Glomerular endothelial cell (primary cell): ENCODE measurements around the gene RARG. TPM values are rescaled to one million over a fixed set of nuclear protein-coding genes. Genes with fewer than 3 reads are reported as not detected.
"Not testable (repeated sequence)": the region's sequence is repeated elsewhere in the genome, so short reads cannot be mapped to it uniquely, and the experiment has no call there.

Experiments used
- DNase-seq: peaks from one replicate; pipeline ENCODE4 v3.0.0-alpha.2; 2011; ENCODE audit warnings: low read depth, low spot score; ENCODE audit errors: extremely low read depth
- total RNA-seq: library from RNA; depleted of rRNA; stranded (reverse); fragments of >200 nt; gene quantifications from 2 replicates; pipeline ENCODE4 v1.2.3, GENCODE V29; 2015

Gene RARG
- total RNA-seq, 1 donor from 2014 or later: 16.7 TPM

DNA sequence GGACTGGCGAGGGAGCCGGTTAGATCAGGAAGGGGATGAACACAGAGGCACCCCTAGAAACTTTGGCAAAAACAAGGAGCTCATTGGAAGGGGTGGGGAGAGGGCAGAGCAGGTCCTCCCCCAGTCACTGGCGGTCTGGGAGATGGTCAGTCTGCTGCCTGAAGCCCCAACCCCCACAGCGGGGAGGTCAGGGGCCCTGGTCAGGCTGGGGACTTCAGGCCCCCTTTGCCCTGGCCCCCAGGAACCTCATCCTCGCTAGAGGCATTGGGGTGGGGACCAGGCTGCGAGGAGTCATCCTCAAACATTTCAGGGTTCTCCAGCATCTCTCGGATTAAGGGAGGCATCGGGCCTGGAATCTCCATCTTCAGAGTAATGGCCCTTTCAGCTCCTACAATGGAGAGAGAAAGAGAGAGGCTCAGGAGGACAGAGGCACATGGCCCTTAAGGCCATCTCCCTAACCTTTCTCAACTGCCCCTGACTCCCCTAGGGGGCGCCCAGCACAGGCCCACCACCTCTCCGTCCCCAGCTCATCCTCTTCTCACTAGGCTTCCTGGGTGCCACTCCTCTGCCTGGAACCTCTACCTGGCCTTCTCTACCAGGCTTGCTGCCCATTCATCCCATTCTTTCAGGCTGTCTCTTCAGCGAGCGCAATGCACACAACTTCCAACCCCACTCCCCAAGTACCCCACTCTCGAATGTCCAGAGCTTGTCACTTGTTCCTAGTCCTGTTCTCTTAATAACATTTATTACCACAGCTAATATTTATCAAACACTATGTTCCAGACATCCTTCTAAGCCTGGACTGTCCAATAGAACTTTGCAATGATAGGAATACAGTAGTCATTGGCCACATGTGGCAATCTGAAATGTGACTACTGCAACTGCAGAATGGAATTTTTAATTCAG, 20.3 kb downstream of the RARG start:
- no peak for DNase-seq

GRCh38 chr12:53210843-53211242, 21.2 kb downstream of the RARG start:
- no peak for DNase-seq

- DNase-seq: no peak
Measured at GRCh38 chr12:53208877-53209463, 23.0 kb downstream of the RARG start.

GRCh38 chr12:53208435-53208834, 23.6 kb downstream of the RARG start:
- DNase-seq: no peak

GRCh38 chr12:53207042-53207441, 25.0 kb downstream of the RARG start, which contains the start of gene ITGB7:
ITGB7 (minus strand) TSS chr12:53207251; CDS start chr12:53200443, 6,808 bp downstream.
- no peak for DNase-seq

GRCh38 chr12:53205747-53206419, 26.1 kb downstream of the RARG start:
- DNase-seq: no peak

DNA sequence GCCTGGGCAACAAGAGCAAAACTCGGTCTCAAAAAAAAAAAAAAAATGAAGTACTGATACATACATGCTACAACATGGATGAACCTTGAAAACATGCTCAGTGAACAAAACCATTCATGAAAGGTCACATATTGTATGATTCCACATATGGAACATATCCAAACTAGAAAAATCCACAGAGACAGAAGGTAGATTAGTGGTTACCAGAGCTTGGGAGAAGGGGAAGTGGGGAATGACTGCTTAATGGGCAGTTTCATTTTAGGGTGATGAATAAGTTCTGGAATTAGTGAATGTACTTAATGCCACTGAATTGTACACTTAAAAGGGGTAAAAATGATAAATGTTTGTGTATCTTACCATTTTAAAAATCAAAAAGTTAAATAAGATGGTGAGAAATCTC, 27.7 kb downstream of the RARG start:
- no peak for DNase-seq

DNA sequence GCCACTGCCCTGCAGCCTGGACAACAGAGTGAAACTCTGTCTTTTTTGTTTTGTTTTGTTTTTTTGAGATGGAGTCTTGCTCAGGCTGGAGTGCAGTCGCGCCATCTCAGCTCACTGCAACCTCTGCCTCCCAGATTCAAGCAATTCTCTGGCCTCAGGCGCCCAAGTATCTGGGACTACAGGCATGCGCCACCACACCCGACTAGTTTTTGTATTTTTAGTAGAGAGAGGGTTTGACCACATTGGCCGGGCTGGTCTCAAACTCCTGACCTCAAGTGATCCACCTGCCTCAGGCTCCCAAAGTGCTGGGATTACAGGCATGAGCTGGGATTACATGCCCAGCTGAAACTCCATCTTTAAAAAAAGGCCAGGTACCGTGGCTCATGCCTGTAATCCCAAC, 29.7 kb downstream of the RARG start:
- not testable (repeated sequence) for DNase-seq

GRCh38 chr12:53201639-53202038, 30.4 kb downstream of the RARG start:
- DNase-seq: no peak

GRCh38 chr12:53201177-53201541, 30.9 kb downstream of the RARG start:
- no peak for DNase-seq

- no peak for DNase-seq
Measured at GRCh38 chr12:53200458-53201176, 31.4 kb downstream of the RARG start.

- DNase-seq: no peak
Measured at GRCh38 chr12:53200107-53200457, 31.9 kb downstream of the RARG start.

DNA sequence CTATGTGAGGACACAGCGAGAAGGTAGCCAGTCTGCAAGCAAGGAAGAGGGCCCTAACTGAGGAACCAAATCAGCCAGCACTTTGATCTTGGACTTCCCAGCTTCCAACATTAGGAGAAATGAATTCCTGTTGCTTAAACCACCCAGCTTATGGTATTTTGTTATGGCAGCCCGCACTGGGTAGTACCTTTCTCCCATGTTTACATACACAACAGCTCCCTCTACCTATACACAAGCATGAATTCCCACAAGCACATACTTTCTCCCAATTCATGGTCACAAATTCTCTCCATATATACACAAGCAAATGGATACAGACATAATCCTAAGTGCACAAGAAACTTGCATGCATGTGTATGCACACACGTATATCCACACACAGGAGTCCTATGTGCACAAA, 32.3 kb downstream of the RARG start:
- no peak for DNase-seq

- DNase-seq: no peak
Measured at GRCh38 chr12:53198486-53199110, 33.4 kb downstream of the RARG start.

- no peak for DNase-seq
Measured at GRCh38 chr12:53197011-53197640, 34.9 kb downstream of the RARG start.

DNA sequence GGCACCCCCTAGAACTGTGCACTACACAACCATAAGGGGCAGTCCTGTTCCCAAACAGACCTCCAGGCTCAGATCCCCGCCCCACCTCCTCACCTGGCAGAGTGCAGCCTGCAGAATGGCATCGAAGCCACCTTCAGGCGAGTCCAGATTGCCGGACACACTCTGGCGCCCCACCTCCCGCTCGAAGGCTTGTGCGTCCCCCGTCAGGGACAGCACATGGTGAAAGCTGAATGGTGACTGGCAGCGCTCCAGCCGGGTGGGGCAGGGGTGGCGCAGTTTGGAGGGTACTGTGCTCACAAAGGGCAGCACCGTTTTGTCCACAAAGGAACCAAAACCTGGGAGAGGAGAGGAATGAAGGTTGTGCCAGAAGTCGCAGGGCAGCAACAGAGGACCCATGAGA, 35.5 kb downstream of the RARG start:
- no peak for DNase-seq

DNA sequence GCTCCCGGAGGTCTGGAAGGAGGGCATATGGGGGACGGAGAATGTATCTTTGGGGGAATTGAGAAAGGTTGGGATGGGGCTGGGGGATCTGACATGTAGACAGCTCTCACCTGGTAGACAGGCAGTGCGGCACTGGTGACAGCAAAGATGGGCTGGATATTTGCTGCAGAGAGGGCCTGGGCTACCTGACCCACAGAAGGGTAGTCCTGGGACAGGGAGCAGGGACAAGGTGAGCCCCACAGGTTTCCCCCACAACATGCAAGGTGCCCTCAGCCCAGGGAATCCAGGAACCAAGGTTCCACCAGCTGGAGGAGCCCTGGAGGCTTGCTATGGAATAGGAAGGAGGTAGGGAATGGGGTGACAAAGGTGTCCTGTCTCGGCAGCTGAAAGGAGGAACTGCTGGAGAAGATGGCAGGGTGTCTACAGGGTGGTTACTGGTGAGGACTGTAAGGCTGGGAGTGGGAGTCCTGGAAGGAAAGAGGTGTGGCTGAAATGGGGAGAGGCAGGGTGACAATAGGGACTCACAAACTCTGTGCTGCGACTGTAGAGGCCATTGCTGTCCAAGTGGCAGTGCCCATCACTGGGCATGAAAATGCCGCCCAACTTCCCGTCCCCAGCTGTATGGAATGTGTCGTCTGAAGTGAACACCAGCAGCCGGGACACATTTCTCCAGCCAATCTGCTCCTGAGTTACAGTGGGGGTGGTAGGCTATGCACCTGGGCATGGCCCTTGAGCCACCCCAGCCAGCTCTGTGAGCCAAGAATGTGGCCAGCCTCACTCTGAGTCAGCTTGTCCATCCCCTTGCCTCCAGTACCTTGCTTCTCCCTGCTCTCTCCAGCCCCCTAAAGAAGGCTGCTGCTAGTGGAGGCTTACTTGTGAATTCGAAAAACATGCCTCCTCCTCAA, 36.2 kb downstream of the RARG start:
- DNase-seq: no peak

DNA sequence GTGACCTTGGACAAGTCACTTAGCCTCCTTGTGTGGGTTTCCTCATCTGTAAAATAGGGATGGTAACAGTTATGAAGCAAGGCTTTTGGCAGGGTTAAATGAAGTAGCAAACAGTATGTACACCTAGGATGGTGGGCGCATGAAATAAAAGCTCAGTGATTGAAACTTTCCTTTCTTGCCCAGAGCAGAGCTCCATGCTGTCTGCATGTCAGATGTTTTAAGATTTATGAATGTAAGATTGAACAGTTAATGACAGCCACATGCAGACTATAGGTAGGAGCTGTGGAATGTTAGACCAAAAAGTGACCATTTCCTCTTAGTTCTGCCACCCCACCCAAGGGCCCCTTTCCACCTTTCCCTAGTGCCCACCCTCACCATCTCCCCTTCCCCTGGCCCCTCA, 37.0 kb downstream of the RARG start:
- DNase-seq: no peak
